ACC112 (cell line): ENCODE data around the gene CAMK1.

ENCODE experiments used
- H2AFZ ChIP-seq: fragments of 200-600 bp; sonication (generic); one replicate; pipeline ENCODE4 v1.6.0; 2017; ENCODE audit warnings: antibody characterized with exemption, low read length; ENCODE audit not compliant: unreplicated experiment
- H3K27ac ChIP-seq: fragments of 200-600 bp; sonication (generic); 2 replicates; pipeline ENCODE4 v1.5.1; 2014; ENCODE audit warnings: low read depth, mild to moderate bottlenecking, antibody characterized with exemption, low read length, moderate library complexity
- H3K27me3 ChIP-seq: fragments of 200-600 bp; sonication (generic); 2 replicates; pipeline ENCODE4 v1.6.1; 2014; ENCODE audit warnings: mild to moderate bottlenecking, antibody characterized with exemption, low read length, moderate library complexity, mixed read lengths; ENCODE audit not compliant: insufficient read depth
- H3K36me3 ChIP-seq: fragments of 200-600 bp; sonication (generic); 2 replicates; pipeline ENCODE4 v1.6.1; 2016; ENCODE audit warnings: mild to moderate bottlenecking, antibody characterized with exemption, low read length, moderate library complexity, mixed read lengths; ENCODE audit not compliant: insufficient read depth
- H3K4me1 ChIP-seq: fragments of 200-600 bp; sonication (generic); one replicate; pipeline ENCODE4 v1.6.1; 2016; ENCODE audit warnings: low read length, mixed read lengths; ENCODE audit not compliant: insufficient read depth, unreplicated experiment, control insufficient read depth
- H3K4me3 ChIP-seq: fragments of 200-600 bp; sonication (generic); 2 replicates; pipeline ENCODE4 v1.5.1; 2014; ENCODE audit warnings: mild to moderate bottlenecking, low read depth, low read length
- H3K79me2 ChIP-seq: fragments of 200-600 bp; sonication (generic); one replicate; pipeline ENCODE4 v1.6.0; 2016; ENCODE audit warnings: low read length; ENCODE audit not compliant: control insufficient read depth, unreplicated experiment, insufficient read depth

Gene CAMK1

GRCh38 chr3:9757427-9757826 lies 12.3 kb downstream of the CAMK1 start:
- Histone ChIP-seq H3K4me1 (peaks cover 8% of the 10 kb centered on the region), H3K79me2 (no peaks in the 10 kb centered on the region), H3K27me3 (no peaks in the 10 kb centered on the region), H3K36me3 (peaks cover 6% of the 10 kb centered on the region; the same call in 1 of the 2 replicates), H3K27ac (no peak overlapping the region), H2AFZ (no peak overlapping the region), H3K4me3 (no peak overlapping the region)

DNA sequence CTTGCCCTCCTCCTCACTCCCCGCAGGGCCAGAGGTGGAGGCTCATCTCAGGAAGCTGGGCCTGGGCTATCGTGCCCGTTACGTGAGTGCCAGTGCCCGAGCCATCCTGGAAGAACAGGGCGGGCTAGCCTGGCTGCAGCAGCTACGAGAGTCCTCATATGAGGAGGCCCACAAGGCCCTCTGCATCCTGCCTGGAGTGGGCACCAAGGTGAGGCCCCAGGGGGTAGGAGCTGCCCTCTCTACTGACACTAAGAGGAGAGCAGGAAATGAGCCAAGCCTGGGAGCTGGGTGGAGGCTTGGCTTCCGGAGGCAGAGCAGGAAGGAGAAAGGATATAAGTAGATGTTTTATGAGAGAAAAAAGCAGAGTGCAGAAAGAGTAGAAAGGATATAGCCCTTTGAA lies 15.1 kb downstream of the CAMK1 start:
- Histone ChIP-seq H2AFZ (no peak overlapping the region), H3K4me1 (peaks cover 13% of the 10 kb centered on the region), H3K79me2 (peaks cover 15% of the 10 kb centered on the region), H3K36me3 (peaks cover 10% of the 10 kb centered on the region; the same call in 1 of the 2 replicates), H3K4me3 (no peak overlapping the region), H3K27me3 (no peaks in the 10 kb centered on the region), H3K27ac (no peak overlapping the region)

- Histone ChIP-seq H3K27me3 (no peaks in the 10 kb centered on the region), H2AFZ (peak overlapping the region; percentile 3), H3K79me2 (peaks cover 17% of the 10 kb centered on the region), H3K4me3 (peak overlapping the region; percentile 79), H3K36me3 (peaks cover 12% of the 10 kb centered on the region; the same call in 1 of the 2 replicates), H3K27ac (no peak overlapping the region), H3K4me1 (peaks cover 45% of the 10 kb centered on the region)
Observed at GRCh38 chr3:9750556-9751411, 19.0 kb downstream of the CAMK1 start.

DNA sequence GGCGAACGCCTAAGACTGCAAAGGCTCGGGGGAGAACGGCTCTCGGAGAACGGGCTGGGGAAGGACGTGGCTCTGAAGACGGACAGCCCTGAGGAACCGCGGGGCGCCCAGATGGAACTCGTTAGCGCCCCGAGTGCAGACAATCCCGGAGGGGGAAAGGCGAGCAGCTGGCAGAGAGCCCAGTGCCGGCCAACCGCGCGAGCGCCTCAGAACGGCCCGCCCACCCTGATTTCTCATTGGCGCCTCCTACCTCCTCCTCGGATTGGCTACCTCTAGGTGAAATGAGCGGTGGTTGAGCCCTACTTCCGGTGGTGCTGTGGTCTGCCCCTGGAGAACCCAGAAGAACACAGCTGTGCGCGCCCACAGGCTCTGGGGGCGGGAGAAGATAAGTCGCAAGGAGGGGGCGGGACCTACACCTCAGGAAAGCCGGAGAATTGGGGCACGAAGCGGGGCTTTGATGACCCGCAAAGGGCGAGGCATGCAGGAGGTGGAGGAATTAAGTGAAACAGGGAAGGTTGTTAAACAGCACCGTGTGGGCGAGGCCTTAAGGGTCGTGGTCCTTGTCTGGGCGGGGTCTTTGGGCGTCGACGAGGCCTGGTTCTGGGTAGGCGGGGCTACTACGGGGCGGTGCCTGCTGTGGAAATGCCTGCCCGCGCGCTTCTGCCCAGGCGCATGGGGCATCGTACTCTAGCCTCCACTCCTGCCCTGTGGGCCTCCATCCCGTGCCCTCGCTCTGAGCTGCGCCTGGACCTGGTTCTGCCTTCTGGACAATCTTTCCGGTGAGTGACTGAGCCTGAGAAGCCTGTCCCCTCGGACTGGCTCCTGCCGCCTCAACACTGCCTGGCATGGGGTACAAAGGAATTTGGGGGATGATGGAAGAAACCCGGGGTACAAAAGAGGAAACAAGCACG lies 19.8 kb downstream of the CAMK1 start, which contains the start of gene OGG1:
Gene OGG1, plus strand, starts transcription at position 308 of the 911 bp plus-strand sequence. Its CDS starts 335 bp downstream, at position 643.
- peaks cover 17% of the 10 kb centered on the region for H3K79me2 ChIP-seq
- H3K36me3 ChIP-seq = peaks cover 12% of the 10 kb centered on the region; the same call in 1 of the 2 replicates
- H3K4me1 ChIP-seq = peaks cover 43% of the 10 kb centered on the region

DNA sequence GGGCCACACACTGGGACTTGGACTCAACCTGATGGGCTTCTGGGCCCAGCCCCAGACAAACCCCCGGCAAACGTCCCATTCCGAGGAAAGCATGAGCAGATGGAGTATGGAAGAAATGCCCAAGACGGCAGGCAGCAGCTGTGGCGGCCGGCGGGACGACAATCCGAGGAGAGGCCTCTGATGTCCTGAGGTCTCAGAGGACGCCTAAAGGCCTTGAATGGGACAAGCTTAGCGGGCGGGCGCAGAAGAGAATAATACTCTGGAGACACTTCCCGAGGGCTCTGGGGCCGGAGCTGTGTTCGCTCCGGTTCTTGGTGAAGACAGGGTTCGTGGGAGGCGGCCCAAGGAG lies 20.5 kb downstream of the CAMK1 start:
- no peak overlapping the region for H2AFZ ChIP-seq
- H3K4me1 ChIP-seq = peaks cover 39% of the 10 kb centered on the region
- peaks cover 12% of the 10 kb centered on the region; the same call in 1 of the 2 replicates for H3K36me3 ChIP-seq
- H3K27me3 ChIP-seq = no peaks in the 10 kb centered on the region
- H3K79me2 ChIP-seq = peaks cover 17% of the 10 kb centered on the region
- peak overlapping the region; percentile 60 for H3K27ac ChIP-seq
- H3K4me3 ChIP-seq = peak overlapping the region; percentile 79

More for the DNA sequence above, 19.8 kb downstream of the CAMK1 start, which contains the start of gene OGG1:
- peak within 1 kb of the TSS; percentile 45 for H2AFZ ChIP-seq
- peak within 1 kb of the TSS; percentile 79 for H3K4me3 ChIP-seq
- no peaks in the 10 kb centered on the region for H3K27me3 ChIP-seq
- peak within 1 kb of the TSS; percentile 60 for H3K27ac ChIP-seq

DNA sequence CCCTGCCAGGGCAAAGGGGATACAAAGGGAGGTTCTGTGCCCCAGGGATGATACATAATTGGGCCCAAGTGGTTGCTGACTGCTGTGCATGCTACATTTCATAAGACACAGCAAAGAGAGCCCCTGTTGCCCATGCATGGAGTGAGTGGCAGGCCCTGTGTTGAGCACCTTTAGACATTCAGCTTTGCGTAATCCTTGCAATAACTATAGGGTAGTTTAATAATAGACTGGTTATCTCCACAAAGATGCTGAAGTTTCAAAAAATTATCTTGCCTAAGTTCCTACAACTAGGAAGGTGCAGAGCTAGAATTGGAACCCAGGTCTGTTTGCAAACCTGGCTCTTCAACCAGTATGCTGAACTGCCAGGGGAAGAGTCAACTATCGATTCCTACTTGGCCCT lies 21.7 kb downstream of the CAMK1 start:
- Histone ChIP-seq H3K27me3 (no peaks in the 10 kb centered on the region), H3K4me1 (peaks cover 39% of the 10 kb centered on the region), H3K4me3 (no peak overlapping the region), H3K27ac (no peak overlapping the region), H3K79me2 (peaks cover 17% of the 10 kb centered on the region), H2AFZ (no peak overlapping the region), H3K36me3 (peaks cover 12% of the 10 kb centered on the region; the same call in 1 of the 2 replicates)

GRCh38 chr3:9747267-9747666 lies 22.5 kb downstream of the CAMK1 start:
- H3K4me3 ChIP-seq = no peak overlapping the region
- peaks cover 39% of the 10 kb centered on the region for H3K4me1 ChIP-seq
- peaks cover 16% of the 10 kb centered on the region; the same call in 1 of the 2 replicates for H3K36me3 ChIP-seq
- peaks cover 17% of the 10 kb centered on the region for H3K79me2 ChIP-seq
- H2AFZ ChIP-seq = no peak overlapping the region
- no peaks in the 10 kb centered on the region for H3K27me3 ChIP-seq
- H3K27ac ChIP-seq = peak overlapping the region; percentile 68

- no peak overlapping the region for H2AFZ ChIP-seq
Observed at GRCh38 chr3:9746330-9746729, 23.4 kb downstream of the CAMK1 start.

GRCh38 chr3:9745521-9745920 lies 24.2 kb downstream of the CAMK1 start:
- H3K4me1 ChIP-seq = peaks cover 34% of the 10 kb centered on the region
- H3K27ac ChIP-seq = no peak overlapping the region
- no peaks in the 10 kb centered on the region for H3K27me3 ChIP-seq
- H3K4me3 ChIP-seq = no peak overlapping the region
- H2AFZ ChIP-seq = no peak overlapping the region
- peaks cover 15% of the 10 kb centered on the region; the same call in 1 of the 2 replicates for H3K36me3 ChIP-seq
- peaks cover 4% of the 10 kb centered on the region for H3K79me2 ChIP-seq

More at GRCh38 chr3:9746330-9746729, 23.4 kb downstream of the CAMK1 start:
- Histone ChIP-seq H3K36me3 (peaks cover 14% of the 10 kb centered on the region; the same call in 1 of the 2 replicates), H3K79me2 (peaks cover 12% of the 10 kb centered on the region), H3K27ac (peak overlapping the region; percentile 68), H3K27me3 (no peaks in the 10 kb centered on the region), H3K4me3 (no peak overlapping the region), H3K4me1 (peaks cover 34% of the 10 kb centered on the region)

DNA sequence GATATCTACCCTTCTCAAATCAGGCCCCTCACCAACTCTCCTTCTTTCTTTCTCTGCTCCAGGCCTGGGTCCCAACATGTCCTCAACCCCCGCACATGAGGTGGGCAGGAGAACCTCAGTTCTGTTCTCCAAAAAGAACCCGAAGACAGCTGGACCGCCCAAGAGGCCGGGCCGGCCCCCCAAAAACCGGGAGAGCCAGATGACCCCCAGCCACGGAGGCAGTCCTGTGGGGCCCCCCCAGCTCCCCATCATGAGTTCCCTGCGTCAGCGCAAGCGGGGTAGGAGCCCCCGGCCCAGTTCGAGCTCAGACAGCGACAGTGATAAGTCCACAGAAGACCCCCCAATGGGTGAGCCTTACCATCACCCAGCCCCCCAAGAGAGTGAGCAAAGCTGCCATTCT lies 25.6 kb downstream of the CAMK1 start:
- H3K4me1 ChIP-seq = peaks cover 32% of the 10 kb centered on the region
- no peak overlapping the region for H3K4me3 ChIP-seq
- peaks cover 8% of the 10 kb centered on the region for H3K79me2 ChIP-seq
- no peak overlapping the region for H2AFZ ChIP-seq
- no peak overlapping the region for H3K27ac ChIP-seq
- peaks cover 22% of the 10 kb centered on the region; the same call in 1 of the 2 replicates for H3K36me3 ChIP-seq
- no peaks in the 10 kb centered on the region for H3K27me3 ChIP-seq
